ENCODE results near the gene SYNDIG1.

The SYNDIG1 gene

DNA sequence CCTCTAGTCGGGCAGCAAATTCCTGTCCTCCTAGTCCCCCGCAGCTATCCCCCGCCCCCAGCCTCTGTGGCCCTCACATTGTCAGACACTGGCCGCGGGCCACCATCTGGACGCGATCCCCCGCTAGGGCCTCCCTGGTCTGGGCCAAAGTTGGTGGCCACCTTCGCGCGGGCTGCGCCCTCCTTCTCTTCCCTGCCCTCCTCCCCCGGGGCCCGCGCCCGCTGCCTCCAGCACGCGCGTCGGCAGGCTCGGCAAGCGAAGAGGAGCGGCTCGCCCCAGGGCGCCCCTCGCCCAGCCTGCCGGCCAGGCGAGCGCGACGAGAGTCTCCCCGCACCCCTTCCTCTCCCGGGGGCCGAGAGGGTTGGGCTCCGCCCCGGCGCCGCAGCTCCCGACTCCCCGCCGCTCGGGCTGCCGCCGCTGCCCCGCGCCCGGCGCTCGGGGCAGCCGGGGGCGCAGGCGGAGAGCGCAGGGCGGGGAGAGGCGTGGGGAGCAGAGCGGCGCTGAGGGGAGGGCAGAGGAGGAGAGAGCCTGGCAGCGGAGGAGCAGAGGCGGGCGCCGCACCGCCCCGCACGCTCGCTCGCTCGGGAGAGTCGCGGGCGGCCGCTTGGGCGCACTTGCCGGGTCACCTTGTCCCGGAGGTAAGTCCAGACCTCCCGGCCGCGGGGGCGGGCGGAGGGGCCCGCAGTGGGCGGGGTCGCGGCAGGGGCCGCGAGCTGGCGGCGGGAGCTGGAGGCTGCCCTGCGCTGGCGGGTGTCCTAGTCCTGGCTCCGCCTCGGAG is at the start of gene SYNDIG1:
Gene SYNDIG1 (plus strand): TSS at position 514 of the 778 bp plus-strand sequence. CDS start 73,469 bp downstream, outside the sequence.
- Mint-ChIP-seq H3K9me3 (ENCODE audit: low read depth) (no peaks in the 10 kb centered on the region), H3K27me3 (peaks cover 27% of the 10 kb centered on the region), H3K4me1 (ENCODE audit: low read depth) (peaks cover 13% of the 10 kb centered on the region), H3K27ac (no peak within 1 kb of the TSS), H3K36me3 (no peaks in the 10 kb centered on the region), H3K4me3 (peak within 1 kb of the TSS; percentile 74)

DNA sequence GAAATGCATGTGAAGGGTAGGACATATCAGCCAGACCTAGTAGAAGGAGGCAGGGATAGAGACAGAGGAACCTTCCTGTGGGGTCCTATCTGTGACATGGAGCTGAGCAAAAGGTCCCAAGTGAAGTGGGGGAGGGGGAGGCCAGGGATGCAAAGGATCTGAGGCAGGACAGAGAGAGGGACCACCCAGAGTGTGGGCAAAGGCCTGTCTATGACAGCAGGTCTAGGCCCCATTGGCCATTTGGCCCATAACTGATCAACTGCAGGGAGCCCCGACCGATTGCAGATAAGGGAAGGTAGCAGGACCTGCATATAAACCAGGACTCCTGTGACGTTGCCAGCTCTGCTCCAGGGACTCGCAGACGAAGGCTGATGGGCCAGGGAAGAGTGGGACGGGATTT is 49.6 kb upstream of the SYNDIG1 start:
- peaks cover 12% of the 10 kb centered on the region for H3K9me3 Mint-ChIP-seq (ENCODE audit: low read depth)
- H3K4me1 Mint-ChIP-seq (ENCODE audit: low read depth) = no peaks in the 10 kb centered on the region
- H3K36me3 Mint-ChIP-seq = peaks cover 7% of the 10 kb centered on the region
- no peak overlapping the region for H3K4me3 Mint-ChIP-seq
- H3K27me3 Mint-ChIP-seq = no peaks in the 10 kb centered on the region
- no peak overlapping the region for H3K27ac Mint-ChIP-seq

GRCh38 chr20:24420567-24420966 is 48.9 kb upstream of the SYNDIG1 start:
- H3K9me3 Mint-ChIP-seq (ENCODE audit: low read depth) = peaks cover 9% of the 10 kb centered on the region
- no peaks in the 10 kb centered on the region for H3K4me1 Mint-ChIP-seq (ENCODE audit: low read depth)
- no peaks in the 10 kb centered on the region for H3K27me3 Mint-ChIP-seq

DNA sequence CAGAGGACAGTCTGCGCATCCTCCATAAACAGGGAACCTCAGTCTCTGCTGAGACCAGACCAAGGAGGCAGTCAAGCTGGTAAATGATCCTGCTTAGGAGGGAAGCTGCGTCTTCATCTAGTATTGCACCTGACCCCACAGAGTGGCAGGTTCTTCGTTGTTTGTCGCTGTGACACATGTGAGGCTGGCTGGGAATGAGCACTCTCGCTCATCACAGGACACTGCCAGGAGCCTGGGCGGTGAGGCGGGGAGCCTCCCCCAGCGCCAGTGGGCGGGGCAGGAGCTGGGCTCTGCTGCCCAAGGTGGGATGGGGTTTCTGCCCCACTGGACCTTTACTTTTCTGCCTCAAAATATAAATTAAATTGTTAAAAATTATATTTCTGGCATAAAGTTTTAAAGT is 48.4 kb upstream of the SYNDIG1 start:
- Mint-ChIP-seq H3K4me1 (ENCODE audit: low read depth) (no peaks in the 10 kb centered on the region), H3K4me3 (no peak overlapping the region), H3K36me3 (peaks cover 5% of the 10 kb centered on the region), H3K27me3 (peaks cover 2% of the 10 kb centered on the region), H3K9me3 (ENCODE audit: low read depth) (peaks cover 4% of the 10 kb centered on the region), H3K27ac (no peak overlapping the region)

More at GRCh38 chr20:24420567-24420966, 48.9 kb upstream of the SYNDIG1 start:
- H3K27ac Mint-ChIP-seq = no peak overlapping the region
- no peak overlapping the region for H3K4me3 Mint-ChIP-seq
- peaks cover 5% of the 10 kb centered on the region for H3K36me3 Mint-ChIP-seq

DNA sequence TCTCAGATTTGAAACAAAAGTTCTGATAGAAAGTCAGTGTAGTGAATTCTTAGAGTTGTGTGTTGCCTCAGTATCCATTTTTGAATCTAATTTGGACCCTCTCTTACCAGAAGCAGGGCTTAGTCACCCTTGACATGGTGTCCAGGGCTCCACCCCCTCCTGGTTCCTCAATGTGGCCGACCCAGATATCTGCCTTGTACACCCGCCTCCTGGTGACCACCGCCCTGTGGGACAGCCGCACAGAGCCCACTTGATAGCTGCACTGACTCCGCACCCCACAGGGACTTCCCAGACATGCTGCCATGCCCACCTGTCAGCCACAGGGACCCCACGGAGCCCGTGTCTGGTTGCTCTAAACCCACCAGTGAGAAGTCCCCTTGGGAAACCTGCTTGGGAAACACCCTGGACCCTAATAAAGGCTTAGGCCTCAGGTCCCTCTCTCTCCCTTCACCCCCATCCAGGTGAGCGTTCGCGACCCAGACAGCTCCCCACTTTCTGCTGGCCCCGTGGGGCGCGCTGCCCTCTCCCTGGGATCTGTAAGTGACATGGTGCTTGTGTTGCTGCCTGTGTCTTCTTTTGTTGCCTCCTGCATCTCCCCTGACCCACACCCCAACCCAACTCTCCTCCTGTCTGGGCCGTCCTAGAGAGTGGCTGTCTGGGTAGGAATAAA is 47.2 kb upstream of the SYNDIG1 start:
- Mint-ChIP-seq H3K4me3 (no peak overlapping the region), H3K4me1 (ENCODE audit: low read depth) (no peaks in the 10 kb centered on the region), H3K36me3 (peaks cover 3% of the 10 kb centered on the region), H3K9me3 (ENCODE audit: low read depth) (no peaks in the 10 kb centered on the region), H3K27me3 (peaks cover 3% of the 10 kb centered on the region), H3K27ac (no peak overlapping the region)

GRCh38 chr20:24423390-24424313 is 45.8 kb upstream of the SYNDIG1 start:
- H3K27ac Mint-ChIP-seq = no peak overlapping the region
- H3K4me1 Mint-ChIP-seq (ENCODE audit: low read depth) = no peaks in the 10 kb centered on the region
- peaks cover 6% of the 10 kb centered on the region for H3K9me3 Mint-ChIP-seq (ENCODE audit: low read depth)
- H3K36me3 Mint-ChIP-seq = peaks cover 7% of the 10 kb centered on the region
- no peak overlapping the region for H3K4me3 Mint-ChIP-seq
- H3K27me3 Mint-ChIP-seq = peaks cover 3% of the 10 kb centered on the region

DNA sequence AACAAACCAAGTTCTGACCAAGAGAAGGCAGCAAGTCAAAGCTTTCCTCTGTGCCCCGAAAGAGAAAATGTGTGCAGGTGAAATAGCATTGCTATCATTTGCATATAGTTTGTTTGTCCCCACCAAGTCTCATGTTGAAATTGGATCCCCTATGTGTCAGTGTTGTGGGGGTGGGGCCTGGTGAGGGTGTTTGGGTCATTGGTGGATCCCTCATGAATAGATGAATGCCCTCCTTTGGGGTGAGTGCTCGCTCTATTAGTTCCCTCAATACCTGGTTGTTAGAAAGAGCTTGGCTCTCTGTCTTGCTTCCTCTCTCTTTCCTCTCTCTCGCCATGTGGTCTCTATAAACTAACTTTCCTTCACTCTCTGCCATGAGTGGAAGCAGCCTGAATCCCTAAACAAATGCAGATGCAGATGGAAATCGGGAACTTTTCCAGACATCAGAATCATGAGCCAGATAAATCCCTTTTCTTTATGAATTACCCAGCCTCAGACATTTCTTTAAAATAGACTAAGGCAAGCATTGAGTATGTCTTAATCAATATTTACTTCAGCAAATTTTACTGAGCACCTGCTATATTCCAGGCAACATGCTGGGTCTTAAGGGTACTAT is 43.8 kb upstream of the SYNDIG1 start:
- H3K4me3 Mint-ChIP-seq = no peak overlapping the region
- H3K9me3 Mint-ChIP-seq (ENCODE audit: low read depth) = peaks cover 6% of the 10 kb centered on the region
- peaks cover 3% of the 10 kb centered on the region for H3K27me3 Mint-ChIP-seq
- H3K27ac Mint-ChIP-seq = no peak overlapping the region
- no peaks in the 10 kb centered on the region for H3K4me1 Mint-ChIP-seq (ENCODE audit: low read depth)
- peaks cover 5% of the 10 kb centered on the region for H3K36me3 Mint-ChIP-seq

DNA sequence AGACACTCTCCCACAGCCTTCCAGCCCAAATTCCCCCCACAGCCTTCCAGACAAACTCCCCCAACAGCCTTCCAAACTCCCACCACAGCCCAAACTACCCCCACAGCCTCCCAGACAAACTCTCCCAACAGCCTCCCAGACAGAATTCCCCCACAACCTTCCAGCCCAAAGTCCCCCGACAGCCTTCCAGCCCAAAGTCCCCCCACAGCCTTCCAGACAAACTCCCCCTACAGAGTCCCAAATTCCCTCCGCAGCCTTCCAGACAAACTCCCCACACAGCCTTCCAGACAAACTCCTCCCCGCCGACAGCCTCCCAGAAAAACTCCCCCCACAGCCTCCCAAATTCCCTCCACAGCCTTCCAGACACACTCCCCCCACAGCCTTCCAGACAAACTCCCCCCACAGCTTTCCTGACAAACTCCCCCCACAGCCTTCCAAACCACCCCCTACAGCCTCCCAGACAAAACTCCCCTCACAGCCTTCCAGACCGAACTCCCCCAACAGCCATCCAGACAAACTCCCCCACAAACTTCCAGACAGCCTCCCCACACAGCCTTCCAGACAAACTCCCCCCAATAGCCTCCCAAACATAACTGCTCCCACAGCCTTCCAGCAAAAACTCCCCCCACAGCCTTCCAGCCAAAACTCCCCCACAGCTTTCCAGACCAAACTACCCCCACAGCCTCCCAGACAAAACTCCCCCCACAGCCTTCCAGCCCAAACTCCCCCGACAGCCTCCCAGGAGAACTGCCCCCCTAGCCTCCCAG is 38.0 kb upstream of the SYNDIG1 start:
- H3K36me3 Mint-ChIP-seq = peaks cover 4% of the 10 kb centered on the region
- H3K9me3 Mint-ChIP-seq (ENCODE audit: low read depth) = peaks cover 6% of the 10 kb centered on the region
- H3K4me3 Mint-ChIP-seq = no peak overlapping the region
- H3K27me3 Mint-ChIP-seq = peaks cover under 1% of the 10 kb centered on the region
- H3K27ac Mint-ChIP-seq = no peak overlapping the region
- H3K4me1 Mint-ChIP-seq (ENCODE audit: low read depth) = no peaks in the 10 kb centered on the region

DNA sequence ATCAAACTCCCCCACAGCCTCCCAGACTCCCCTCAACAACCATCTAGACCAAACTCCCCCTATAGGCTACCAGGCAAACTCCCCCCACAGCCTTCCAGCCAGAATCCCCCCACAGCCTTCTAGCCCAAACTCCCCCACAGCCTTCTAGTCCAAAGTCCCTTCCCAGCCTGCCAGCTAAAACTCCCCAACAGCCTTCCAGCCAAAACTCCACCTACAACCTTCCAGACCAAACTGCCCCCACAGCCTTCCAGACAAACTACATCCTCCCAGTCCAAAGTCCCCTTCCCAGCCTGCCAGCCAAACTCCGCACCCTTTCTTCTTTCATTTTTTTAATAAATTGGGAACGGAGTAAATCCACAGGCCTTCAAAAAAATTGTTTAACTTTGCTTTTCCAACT is 37.4 kb upstream of the SYNDIG1 start:
- H3K36me3 Mint-ChIP-seq = peaks cover 4% of the 10 kb centered on the region
- no peaks in the 10 kb centered on the region for H3K4me1 Mint-ChIP-seq (ENCODE audit: low read depth)
- H3K4me3 Mint-ChIP-seq = no peak overlapping the region
- H3K27me3 Mint-ChIP-seq = no peaks in the 10 kb centered on the region
- H3K9me3 Mint-ChIP-seq (ENCODE audit: low read depth) = peaks cover 6% of the 10 kb centered on the region
- H3K27ac Mint-ChIP-seq = no peak overlapping the region

- Mint-ChIP-seq H3K4me3 (no peak overlapping the region), H3K4me1 (ENCODE audit: low read depth) (no peaks in the 10 kb centered on the region), H3K27ac (no peak overlapping the region), H3K36me3 (no peaks in the 10 kb centered on the region), H3K9me3 (ENCODE audit: low read depth) (no peaks in the 10 kb centered on the region), H3K27me3 (no peaks in the 10 kb centered on the region)
Measured at GRCh38 chr20:24436160-24436559, 33.3 kb upstream of the SYNDIG1 start.

DNA sequence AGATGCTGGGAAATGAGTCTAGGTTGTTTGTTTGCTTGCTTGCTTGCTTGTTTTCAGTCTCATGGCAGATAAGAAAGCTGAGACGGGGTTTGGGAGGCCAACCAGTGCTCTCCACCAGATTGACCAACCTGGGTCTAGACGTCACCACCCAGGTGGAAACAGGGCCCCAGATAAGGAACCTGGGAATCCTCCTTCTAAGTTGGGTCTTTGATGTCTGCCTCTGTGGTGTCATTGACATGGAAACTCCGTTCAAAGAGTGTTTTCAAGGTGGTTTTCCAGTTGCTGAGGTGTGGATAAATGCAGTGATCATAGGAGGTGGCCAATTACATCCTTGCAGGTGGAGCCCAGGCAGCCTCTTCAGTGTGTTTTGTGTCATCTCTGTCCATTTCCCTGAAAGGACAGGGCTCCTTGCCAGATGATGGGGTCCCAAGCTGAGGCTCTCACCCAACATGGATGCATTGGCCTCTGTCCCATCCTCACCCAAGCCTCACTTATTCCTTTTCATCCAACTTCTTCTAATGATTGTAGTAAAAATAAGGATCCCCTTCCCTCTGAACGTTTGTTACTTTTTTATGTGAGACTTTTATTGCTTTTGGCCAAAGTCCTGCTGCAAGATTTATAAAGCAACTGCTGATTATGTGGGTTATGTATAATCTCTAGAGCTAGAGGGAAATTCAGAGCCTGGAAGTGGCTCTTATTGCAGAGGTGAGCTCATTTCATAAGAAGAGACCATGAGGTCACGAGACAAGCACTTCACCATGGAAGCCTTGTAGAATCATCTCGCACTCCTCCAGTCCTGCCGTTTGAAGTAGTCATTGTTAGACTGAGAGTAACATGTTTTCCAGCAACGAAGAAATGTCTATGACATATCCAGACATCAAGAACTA is 32.0 kb upstream of the SYNDIG1 start:
- Mint-ChIP-seq H3K9me3 (ENCODE audit: low read depth) (no peaks in the 10 kb centered on the region), H3K4me1 (ENCODE audit: low read depth) (no peaks in the 10 kb centered on the region), H3K27ac (no peak overlapping the region), H3K27me3 (no peaks in the 10 kb centered on the region), H3K4me3 (no peak overlapping the region), H3K36me3 (no peaks in the 10 kb centered on the region)

GRCh38 chr20:24438331-24438730 is 31.1 kb upstream of the SYNDIG1 start:
- no peak overlapping the region for H3K27ac Mint-ChIP-seq
- no peaks in the 10 kb centered on the region for H3K4me1 Mint-ChIP-seq (ENCODE audit: low read depth)
- no peaks in the 10 kb centered on the region for H3K9me3 Mint-ChIP-seq (ENCODE audit: low read depth)
- no peaks in the 10 kb centered on the region for H3K27me3 Mint-ChIP-seq
- no peak overlapping the region for H3K4me3 Mint-ChIP-seq
- no peaks in the 10 kb centered on the region for H3K36me3 Mint-ChIP-seq

DNA sequence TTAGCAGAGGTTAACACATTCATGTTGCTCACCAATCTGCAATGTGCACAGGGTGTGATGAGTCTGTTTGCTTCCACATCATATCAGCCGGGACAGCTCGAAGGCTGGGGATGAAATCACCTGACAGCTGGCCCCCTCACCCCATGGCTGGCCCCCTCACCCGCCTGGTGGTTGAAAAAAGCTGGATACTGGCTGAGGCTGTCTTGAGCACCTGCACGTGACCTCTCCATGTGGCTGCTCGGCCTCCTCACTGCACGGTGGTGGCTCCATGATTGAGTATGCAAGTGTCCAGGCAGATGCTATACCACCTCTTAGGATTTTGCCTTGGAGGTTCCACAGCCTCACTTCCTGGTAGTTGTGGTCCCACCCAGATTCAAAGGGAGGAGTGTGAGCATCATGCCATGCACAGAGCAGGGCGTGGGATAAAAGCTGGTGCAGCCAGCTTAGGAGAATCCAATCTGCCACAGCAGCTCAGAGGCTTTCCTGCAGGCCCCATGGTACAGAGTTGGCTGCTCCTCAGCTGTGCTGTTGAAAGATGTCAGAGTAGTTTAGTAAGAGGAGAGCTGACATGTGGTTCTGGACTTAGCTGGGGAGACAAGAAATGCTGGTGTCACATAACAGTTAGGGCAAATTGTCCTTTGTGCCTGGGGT is 29.6 kb upstream of the SYNDIG1 start:
- no peaks in the 10 kb centered on the region for H3K4me1 Mint-ChIP-seq (ENCODE audit: low read depth)
- H3K27ac Mint-ChIP-seq = no peak overlapping the region
- no peaks in the 10 kb centered on the region for H3K36me3 Mint-ChIP-seq
- no peak overlapping the region for H3K4me3 Mint-ChIP-seq
- no peaks in the 10 kb centered on the region for H3K9me3 Mint-ChIP-seq (ENCODE audit: low read depth)
- no peaks in the 10 kb centered on the region for H3K27me3 Mint-ChIP-seq
